AG08395 (cell line): ENCODE measurements around the gene TTC33.
"Not testable (repeated sequence)": the region's sequence is repeated elsewhere in the genome, so short reads cannot be mapped to it uniquely, and the experiment has no call there.

Experiments used
- DNase-seq: peaks from one replicate; pipeline ENCODE4 v3.0.0; 2012; ENCODE audit warnings: mixed read lengths, low spot score

TTC33 gene

GRCh38 chr5:40780199-40780598 lies 24.4 kb upstream of the TTC33 start:
- no peak for DNase-seq

DNA sequence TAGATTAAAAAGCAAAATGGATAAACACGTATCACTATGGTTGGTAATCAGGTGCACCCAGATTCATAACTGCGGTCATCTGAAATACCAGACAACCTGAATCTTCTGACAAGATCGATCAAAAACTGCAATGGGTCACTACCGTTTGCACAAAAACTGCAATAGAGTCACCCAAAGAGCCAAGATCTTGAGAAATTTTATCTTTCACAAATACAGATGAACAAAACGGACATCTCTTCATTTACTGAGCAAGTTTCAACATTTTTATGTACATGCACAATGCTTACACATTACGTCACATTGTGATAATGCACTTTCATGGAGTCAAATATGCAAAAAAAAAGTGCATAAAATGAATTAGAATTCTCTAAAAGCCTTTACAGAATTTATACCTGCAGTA lies 23.8 kb upstream of the TTC33 start:
- DNase-seq: no peak

GRCh38 chr5:40778133-40778532 lies 22.4 kb upstream of the TTC33 start:
- no peak for DNase-seq

GRCh38 chr5:40776658-40776977 lies 20.9 kb upstream of the TTC33 start:
- DNase-seq: no peak

DNA sequence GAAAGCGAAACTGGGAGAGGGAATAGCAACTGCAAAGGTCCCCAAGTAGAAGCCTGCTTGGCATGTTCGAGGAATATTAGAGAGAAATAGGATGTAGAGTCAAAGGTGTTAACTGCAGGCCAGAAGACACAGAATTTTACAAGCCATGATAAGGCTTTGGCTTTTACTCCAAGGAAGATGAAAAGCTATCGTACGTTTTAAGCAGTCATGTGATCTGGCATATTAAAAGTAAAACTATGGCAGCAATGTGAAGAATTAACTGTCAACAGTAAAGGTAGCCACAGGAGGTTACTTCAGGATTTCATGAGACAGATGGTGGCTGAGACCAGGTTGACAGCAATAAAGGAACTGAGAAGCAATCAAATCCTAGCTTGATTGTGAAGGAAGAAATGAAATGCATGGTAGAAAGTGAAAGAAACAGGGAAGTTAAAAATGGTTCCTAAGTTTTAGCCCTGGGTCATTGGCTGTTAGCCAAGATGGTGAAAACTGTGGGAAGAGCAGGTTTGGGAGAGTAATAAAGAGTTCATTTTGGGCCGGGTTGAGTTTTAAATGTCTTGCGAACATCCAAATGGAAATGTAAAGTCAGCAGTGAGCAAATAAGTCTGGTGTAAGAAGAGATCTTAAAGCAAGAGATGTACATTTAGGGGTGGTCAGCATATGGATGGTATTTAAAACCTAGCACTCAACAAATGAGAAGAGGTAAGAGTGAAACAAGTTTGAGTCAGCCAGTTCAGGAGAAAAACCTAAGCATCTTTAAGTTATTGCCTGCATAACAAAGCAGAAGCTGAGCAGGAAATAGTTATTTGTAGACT lies 20.3 kb upstream of the TTC33 start:
- DNase-seq: no peak

GRCh38 chr5:40775085-40775845 lies 19.5 kb upstream of the TTC33 start:
- no peak for DNase-seq

DNA sequence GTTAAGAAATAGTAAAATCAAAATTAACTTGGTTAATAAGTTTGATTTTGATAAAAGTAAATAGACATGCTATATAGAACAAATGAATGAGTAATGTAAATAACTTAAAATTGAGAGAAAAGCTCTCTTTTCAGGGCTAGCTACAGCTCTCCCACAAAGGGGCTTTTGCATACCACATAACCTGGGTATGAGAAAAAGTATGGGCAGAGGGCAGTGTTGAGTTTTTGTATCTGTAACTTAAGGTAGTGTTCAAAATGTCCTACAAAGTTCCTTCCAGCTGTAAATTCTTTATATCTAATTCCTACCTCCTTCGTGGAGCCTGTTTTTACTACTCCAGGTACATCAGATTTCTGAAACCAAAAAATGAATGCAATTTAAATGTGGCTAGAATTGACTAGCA lies 18.9 kb upstream of the TTC33 start:
- DNase-seq: no peak

GRCh38 chr5:40770764-40771163 lies 15.0 kb upstream of the TTC33 start:
- no peak for DNase-seq

DNA sequence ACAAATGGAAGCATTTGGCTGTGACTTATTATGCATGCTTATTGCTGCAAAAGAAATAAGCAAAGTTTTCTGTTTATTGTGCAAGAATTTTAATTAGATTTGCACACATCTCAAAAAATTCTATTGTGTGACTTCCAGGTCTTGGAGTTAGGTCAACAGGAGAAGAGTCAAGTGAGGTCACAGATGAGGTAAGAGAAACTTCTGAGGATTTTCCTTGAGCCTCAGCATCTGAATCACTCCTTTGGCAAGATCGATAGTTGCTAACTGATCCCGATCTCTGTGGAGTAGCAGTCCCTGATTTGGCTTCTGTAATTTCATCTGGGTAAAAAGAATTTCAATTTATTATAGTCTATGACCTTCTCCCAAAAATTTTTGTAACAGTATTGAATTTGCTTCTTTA lies 6.9 kb upstream of the TTC33 start:
- no peak for DNase-seq

DNA sequence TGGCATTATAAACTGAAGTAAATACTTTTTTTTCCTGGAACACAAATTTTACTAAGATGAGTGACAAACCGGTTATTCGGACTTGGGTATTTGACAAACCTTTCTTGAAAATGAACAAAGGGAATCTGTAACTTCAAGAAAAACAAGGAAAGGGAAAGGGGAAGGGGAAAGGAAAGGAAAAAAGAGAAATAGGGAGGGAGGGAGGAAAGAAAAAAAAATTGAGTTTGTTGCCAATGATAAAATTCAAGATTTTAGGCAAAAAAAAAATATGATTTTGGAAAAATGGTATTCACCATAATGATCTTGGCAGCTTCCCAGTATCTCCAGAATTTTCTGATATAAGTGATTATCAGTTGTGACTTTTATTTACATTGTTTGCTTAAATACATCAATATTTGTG lies 1.6 kb upstream of the TTC33 start:
- no peak for DNase-seq

- DNase-seq: peak; percentile 79
Observed at GRCh38 chr5:40755093-40755406, 711 bp downstream of the TTC33 start.

- DNase-seq: peak; percentile 21
Observed at GRCh38 chr5:40754381-40755092, 1.2 kb downstream of the TTC33 start.

DNA sequence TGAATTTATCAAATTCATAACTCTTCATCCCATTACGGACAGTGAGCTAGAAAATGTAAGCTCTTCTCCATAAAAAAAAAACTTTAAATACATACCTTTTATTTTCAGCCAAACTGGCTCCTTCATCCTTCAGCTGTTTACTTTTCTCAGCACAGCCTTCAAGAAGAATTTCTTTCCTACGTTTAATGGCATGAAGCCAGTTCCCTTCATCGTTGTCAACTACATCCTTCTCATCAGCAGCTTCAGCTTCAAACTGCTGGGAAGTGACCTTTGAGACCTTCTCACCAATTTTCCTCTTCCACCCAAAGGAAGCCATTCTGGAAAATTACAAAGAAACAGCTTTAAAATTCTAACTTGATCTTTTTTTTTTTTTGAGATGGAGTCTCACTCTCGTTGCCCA lies 9.1 kb downstream of the TTC33 start:
- no peak for DNase-seq

GRCh38 chr5:40743771-40744170 lies 12.0 kb downstream of the TTC33 start:
- DNase-seq: no peak

GRCh38 chr5:40738502-40738901 lies 17.3 kb downstream of the TTC33 start:
- DNase-seq: no peak

- peak; percentile 68 for DNase-seq
Observed at GRCh38 chr5:40736103-40736875, 19.5 kb downstream of the TTC33 start.

GRCh38 chr5:40735609-40736008 lies 20.2 kb downstream of the TTC33 start:
- no peak for DNase-seq

DNA sequence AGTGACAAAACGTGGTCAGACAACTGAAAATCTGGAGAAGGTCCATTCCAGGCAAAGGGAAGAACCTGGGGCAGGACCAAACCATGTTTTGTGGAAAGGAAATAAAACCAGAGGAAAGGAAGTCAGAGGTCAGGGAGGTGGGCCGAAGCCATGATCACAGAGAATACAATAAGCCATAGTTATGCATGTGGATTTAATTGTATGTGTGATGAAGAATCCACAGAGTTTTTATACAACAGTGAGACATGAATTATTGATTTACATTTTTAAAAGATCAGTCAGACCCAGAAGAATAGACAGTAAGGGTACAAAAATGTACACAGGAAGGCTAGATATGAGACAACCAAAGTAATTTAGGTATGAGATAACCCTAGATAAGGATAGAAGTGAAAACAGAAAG lies 20.8 kb downstream of the TTC33 start:
- peak; percentile 31 for DNase-seq

DNA sequence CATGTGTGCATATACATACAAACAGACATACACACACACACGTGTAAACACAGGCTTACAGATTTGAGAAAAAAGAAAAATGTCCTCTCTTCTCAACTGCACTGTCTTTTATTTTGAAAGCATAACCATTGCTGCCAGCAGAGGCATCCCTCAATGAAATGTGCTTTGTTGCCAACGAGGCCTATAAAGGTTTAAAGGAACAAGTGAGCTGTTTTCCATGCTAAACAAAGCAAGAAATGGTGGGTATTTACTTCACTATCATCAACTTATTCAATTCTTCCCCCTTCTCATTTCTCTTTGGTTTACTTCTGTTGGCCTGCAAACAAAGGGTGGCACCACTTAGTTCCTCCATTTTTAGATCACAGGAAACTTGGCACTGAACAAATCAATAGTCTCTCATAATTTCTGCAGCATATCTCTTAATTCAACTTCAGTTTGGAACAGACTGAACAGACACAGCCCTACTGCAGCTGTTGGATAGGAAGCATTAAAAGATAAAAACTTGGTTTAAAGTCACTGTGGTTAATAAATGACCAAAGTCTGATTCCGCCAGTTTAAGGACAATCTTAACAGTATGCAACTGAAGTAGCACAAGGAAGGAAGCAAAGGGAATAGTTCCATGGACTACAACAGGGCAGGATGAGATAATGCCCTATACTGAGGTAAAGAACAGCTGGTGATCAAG lies 21.7 kb downstream of the TTC33 start:
- DNase-seq: no peak

DNA sequence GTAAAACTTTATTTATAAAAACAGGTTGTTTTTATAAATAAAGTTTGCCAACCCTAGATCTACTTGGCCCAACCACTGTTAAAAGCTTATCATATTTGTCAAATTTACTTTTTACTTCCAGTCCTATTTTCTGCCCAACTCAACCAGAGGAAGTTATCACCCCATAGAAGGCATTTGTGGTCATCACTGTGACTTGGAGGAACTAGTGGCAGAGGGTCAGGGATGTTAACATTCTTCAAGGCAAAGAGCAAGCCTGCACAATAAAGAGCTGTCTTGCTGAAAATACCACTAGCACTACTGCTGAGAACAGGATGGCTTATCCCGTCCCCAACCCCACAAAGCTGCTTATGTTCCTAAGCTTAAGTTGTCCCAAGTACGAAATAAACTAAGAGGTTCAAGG lies 22.3 kb downstream of the TTC33 start:
- DNase-seq: no peak

DNA sequence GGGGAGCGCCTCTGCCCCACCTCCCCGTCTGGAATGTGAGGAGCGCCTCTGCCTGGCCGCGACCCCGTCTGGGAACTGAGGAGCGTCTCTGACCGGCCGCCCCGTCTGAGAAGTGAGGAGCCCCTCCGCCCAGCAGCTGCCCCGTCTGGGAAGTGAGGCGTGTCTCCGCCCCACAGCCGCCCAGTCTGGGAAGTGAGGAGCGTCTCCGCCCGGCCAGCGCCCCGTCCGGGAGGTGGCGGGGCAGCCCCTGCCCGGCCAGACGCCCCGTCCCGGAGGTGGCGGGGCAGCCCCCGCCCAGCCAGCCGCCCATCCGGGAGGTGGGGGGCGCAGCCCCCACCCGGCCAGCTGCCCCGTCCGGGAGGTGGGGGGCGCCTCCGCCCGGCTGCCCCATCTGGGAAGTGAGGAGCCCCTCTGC lies 33.3 kb downstream of the TTC33 start:
- not testable (repeated sequence) for DNase-seq

DNA sequence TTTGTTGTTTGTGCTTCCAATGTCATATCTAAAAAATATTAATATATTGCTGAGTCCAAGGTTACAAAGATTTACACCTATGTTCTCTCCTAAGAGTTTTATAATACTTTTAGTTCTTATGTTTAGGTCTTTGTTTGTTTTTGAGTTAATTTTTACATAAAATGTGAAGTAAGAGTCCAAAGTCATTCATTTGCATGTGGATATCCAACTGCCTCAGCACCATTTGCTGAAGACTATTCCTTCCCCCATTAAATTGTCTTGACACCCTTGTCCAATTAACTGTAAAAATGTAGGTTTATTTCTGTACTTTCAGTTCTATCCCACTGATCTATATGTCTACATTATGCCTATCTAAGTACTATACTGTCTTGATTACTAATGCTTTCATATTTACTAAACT lies 35.7 kb downstream of the TTC33 start:
- no peak for DNase-seq
